Activated CD8-positive, alpha-beta T cell treated with anti-CD3 and anti-CD28 coated beads for 36 hours (primary cell): ENCODE results near the gene RCAN3. TPM values are rescaled to one million over a fixed set of nuclear protein-coding genes. Genes with fewer than 3 reads are reported as not detected.

Source experiments
- ATAC-seq: fragments of 200-7000 bp; cut with Tn5 transposase; one replicate; pipeline ENCODE4 v1.10.0; 2021; ENCODE audit warnings: mild to moderate bottlenecking, moderate library complexity
- CTCF ChIA-PET: fragments of 350-600 bp; sonication (Branson Sonifier 250); formaldehyde crosslinking; loops from one replicate; lab custom pipeline; 2021; ENCODE audit warnings: antibody characterized with exemption; lab: Charles Lee
- POLR2A ChIA-PET: fragments of 350-600 bp; sonication (Branson Sonifier 250); formaldehyde crosslinking; loops from one replicate; lab custom pipeline; 2021; ENCODE audit warnings: antibody characterized with exemption; lab: Charles Lee
- DNase-seq: peaks from one replicate; pipeline ENCODE4 v3.0.0-alpha.2; 2020
- H3K27ac Mint-ChIP-seq: one replicate; pipeline ENCODE4 v1.8.0; 2021; ENCODE audit warnings: mild to moderate bottlenecking, mixed read lengths
- H3K27me3 Mint-ChIP-seq: one replicate; pipeline ENCODE4 v1.8.0; 2021; ENCODE audit warnings: mixed read lengths
- H3K36me3 Mint-ChIP-seq: one replicate; pipeline ENCODE4 v1.8.0; 2021; ENCODE audit warnings: low read depth, mixed read lengths
- H3K4me1 Mint-ChIP-seq: one replicate; pipeline ENCODE4 v1.8.0; 2021; ENCODE audit warnings: low read depth, mixed read lengths
- H3K4me3 Mint-ChIP-seq: one replicate; pipeline ENCODE4 v1.8.0; 2021; ENCODE audit warnings: mild to moderate bottlenecking, moderate library complexity, mixed read lengths
- H3K9me3 Mint-ChIP-seq: one replicate; pipeline ENCODE4 v1.8.0; 2021; ENCODE audit warnings: mixed read lengths
- intact Hi-C: fragments of 100-400 bp; cut with micrococcal nuclease; formaldehyde crosslinking; loops from one replicate; pipeline ENCODE4 v1.10.0; 2022
- total RNA-seq, 2 experiments: library from RNA; stranded (reverse); gene quantifications; one replicate each; pipeline ENCODE4 v1.2.3, GENCODE V29; 2021
- TF ChIP-seq, protein P1 (sequence below): fragments of 200-600 bp; IDR thresholded peaks from one replicate; pipeline ENCODE4 v1.8.0; 2022; ENCODE audit warnings: antibody characterized with exemption, mild to moderate bottlenecking

RCAN3 gene
- total RNA-seq, 2 experiments from 2014 or later = 55.3 to 56.8 TPM

- Mint-ChIP-seq H3K27ac (no peak overlapping the region), H3K36me3 (peaks cover 12% of the 10 kb centered on the region), H3K4me1 (peaks cover 36% of the 10 kb centered on the region), H3K9me3 (peaks cover 5% of the 10 kb centered on the region), H3K4me3 (no peak overlapping the region), H3K27me3 (no peaks in the 10 kb centered on the region)
- intact Hi-C loops = no loop called here
- ATAC-seq = no peak
- TF ChIP-seq, protein P1, sequence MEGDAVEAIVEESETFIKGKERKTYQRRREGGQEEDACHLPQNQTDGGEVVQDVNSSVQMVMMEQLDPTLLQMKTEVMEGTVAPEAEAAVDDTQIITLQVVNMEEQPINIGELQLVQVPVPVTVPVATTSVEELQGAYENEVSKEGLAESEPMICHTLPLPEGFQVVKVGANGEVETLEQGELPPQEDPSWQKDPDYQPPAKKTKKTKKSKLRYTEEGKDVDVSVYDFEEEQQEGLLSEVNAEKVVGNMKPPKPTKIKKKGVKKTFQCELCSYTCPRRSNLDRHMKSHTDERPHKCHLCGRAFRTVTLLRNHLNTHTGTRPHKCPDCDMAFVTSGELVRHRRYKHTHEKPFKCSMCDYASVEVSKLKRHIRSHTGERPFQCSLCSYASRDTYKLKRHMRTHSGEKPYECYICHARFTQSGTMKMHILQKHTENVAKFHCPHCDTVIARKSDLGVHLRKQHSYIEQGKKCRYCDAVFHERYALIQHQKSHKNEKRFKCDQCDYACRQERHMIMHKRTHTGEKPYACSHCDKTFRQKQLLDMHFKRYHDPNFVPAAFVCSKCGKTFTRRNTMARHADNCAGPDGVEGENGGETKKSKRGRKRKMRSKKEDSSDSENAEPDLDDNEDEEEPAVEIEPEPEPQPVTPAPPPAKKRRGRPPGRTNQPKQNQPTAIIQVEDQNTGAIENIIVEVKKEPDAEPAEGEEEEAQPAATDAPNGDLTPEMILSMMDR = no peak
- POLR2A ChIA-PET = no interaction called here
- no peak for DNase-seq
- CTCF ChIA-PET = no interaction called here
Observed at GRCh38 chr1:24493785-24494184, 8.9 kb upstream of the RCAN3 start.

DNA sequence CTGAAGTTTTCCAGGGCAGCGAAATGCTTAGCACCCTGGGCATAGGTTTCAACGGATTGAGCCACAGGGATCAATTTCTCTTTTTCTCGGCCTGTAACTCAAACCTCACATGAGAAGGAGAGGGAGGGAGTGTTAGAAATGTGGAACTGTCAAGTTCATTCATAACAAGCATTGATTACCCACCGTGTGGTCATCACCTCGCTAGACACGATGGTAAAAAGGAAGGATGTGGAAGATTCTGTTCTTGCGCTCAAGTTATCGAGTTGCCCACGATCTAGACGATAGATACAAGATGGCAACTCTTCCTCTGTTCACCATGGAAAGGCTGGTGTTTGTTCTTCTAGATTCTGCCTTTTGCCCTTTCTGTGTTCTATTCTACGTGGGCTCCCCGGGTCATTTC, 4.0 kb upstream of the RCAN3 start:
- no peaks in the 10 kb centered on the region for H3K9me3 Mint-ChIP-seq
- ChIA-PET CTCF (interaction anchor here (1.3 kb wide), 1 partner anchor 88 kb away, joined by 5 read pairs; no protein-coding TSS in a partner anchor), POLR2A (interaction anchor here (6.6 kb wide), 1 partner anchor 11 kb away, joined by 47 read pairs; no protein-coding TSS in a partner anchor)
- H3K36me3 Mint-ChIP-seq = peaks cover 10% of the 10 kb centered on the region
- TF ChIP-seq, protein P1 = no peak
- no peak overlapping the region for H3K4me3 Mint-ChIP-seq
- no peak for ATAC-seq
- no peak overlapping the region for H3K27ac Mint-ChIP-seq
- no peaks in the 10 kb centered on the region for H3K27me3 Mint-ChIP-seq
- intact Hi-C loops = no loop called here
- H3K4me1 Mint-ChIP-seq = peaks cover 35% of the 10 kb centered on the region
- no peak for DNase-seq

GRCh38 chr1:24500448-24501048, 2.1 kb upstream of the RCAN3 start:
- no peak overlapping the region for H3K4me3 Mint-ChIP-seq
- H3K36me3 Mint-ChIP-seq = peaks cover 12% of the 10 kb centered on the region
- TF ChIP-seq, protein P1 = no peak
- no peak for DNase-seq
- ChIA-PET POLR2A (interaction anchor here (0.6 to 6.6 kb wide), 11 partner anchors 8 to 85 kb away, joined by 3 to 47 read pairs (median 10); partner anchors contain the start of gene NIPAL3), CTCF (interaction anchor here (1.3 to 8.5 kb wide), 3 partner anchors 17 to 87 kb away, joined by 3 to 66 read pairs (median 30); no protein-coding TSS in a partner anchor)
- H3K27ac Mint-ChIP-seq = peak overlapping the region; percentile 95
- ATAC-seq = no peak
- no peaks in the 10 kb centered on the region for H3K9me3 Mint-ChIP-seq
- intact Hi-C loops = loop anchor here (5.0 kb wide), 2 partner anchors 37 to 83 kb away; partner anchors contain the start of gene NIPAL3
- no peaks in the 10 kb centered on the region for H3K27me3 Mint-ChIP-seq
- H3K4me1 Mint-ChIP-seq = peaks cover 39% of the 10 kb centered on the region

GRCh38 chr1:24501371-24502064, 1.1 kb upstream of the RCAN3 start:
- H3K4me1 Mint-ChIP-seq = peaks cover 46% of the 10 kb centered on the region
- H3K9me3 Mint-ChIP-seq = no peaks in the 10 kb centered on the region
- CTCF ChIA-PET = interaction anchor here (0.7 to 8.5 kb wide), 15 partner anchors 10 to 309 kb away, joined by 3 to 66 read pairs (median 6); partner anchors contain the start of genes NIPAL3 and STPG1
- POLR2A ChIA-PET = interaction anchor here (0.5 to 6.6 kb wide), 22 partner anchors 9 to 535 kb away, joined by 3 to 47 read pairs (median 5); partner anchors contain the start of gene NIPAL3
- peak overlapping the region; percentile 77 for H3K4me3 Mint-ChIP-seq
- no peaks in the 10 kb centered on the region for H3K27me3 Mint-ChIP-seq
- TF ChIP-seq, protein P1 = no peak
- peak overlapping the region; percentile 95 for H3K27ac Mint-ChIP-seq
- intact Hi-C loops = loop anchor here (5.0 kb wide), 2 partner anchors 36 to 84 kb away; partner anchors contain the start of gene NIPAL3
- peak; percentile 13 for ATAC-seq
- DNase-seq = peak; percentile 71
- H3K36me3 Mint-ChIP-seq = peaks cover 9% of the 10 kb centered on the region
